A673 (cell line): ENCODE data around the gene ATP2B2.

Experiments used
- EZH2 ChIP-seq: fragments of 200-600 bp; sonication (generic); IDR thresholded peaks from 2 replicates; pipeline ENCODE4 v1.6.1; 2017; ENCODE audit warnings: borderline replicate concordance, low read depth, mild to moderate bottlenecking, mixed read lengths, antibody characterized with exemption, low read length; ENCODE audit not compliant: poor library complexity, severe bottlenecking
- TF ChIP-seq, protein P1 (sequence below): fragments of 300-800, 200-600 bp; sonication (generic); conservative IDR thresholded peaks from 2 replicates; pipeline ENCODE4 v1.5.1; 2017; ENCODE audit warnings: low read depth, mild to moderate bottlenecking, antibody characterized with exemption, low read length, moderate library complexity, mixed read lengths

- TF ChIP-seq, protein P1, sequence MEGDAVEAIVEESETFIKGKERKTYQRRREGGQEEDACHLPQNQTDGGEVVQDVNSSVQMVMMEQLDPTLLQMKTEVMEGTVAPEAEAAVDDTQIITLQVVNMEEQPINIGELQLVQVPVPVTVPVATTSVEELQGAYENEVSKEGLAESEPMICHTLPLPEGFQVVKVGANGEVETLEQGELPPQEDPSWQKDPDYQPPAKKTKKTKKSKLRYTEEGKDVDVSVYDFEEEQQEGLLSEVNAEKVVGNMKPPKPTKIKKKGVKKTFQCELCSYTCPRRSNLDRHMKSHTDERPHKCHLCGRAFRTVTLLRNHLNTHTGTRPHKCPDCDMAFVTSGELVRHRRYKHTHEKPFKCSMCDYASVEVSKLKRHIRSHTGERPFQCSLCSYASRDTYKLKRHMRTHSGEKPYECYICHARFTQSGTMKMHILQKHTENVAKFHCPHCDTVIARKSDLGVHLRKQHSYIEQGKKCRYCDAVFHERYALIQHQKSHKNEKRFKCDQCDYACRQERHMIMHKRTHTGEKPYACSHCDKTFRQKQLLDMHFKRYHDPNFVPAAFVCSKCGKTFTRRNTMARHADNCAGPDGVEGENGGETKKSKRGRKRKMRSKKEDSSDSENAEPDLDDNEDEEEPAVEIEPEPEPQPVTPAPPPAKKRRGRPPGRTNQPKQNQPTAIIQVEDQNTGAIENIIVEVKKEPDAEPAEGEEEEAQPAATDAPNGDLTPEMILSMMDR, result no peak
- no peak for TF ChIP-seq EZH2
Measured at GRCh38 chr3:10344944-10345575, 160.3 kb downstream of the ATP2B2 start.
